ENCODE results near the gene FAM181A.

- no peak for TF ChIP-seq POLR2A (IDR thresholded peaks at IDR 0.05)
- no peak for TF ChIP-seq CTCF (IDR thresholded peaks at IDR 0.05)
Observed at GRCh38 chr14:93965287-93965821, 38.2 kb downstream of the FAM181A start.

Data from Peyer's patch (tissue), 4 donors.